NCI-H1092 treated with DMSO at 0.1 percent for 48 hours (cell line): Measurements from ENCODE around the gene CIC.

ENCODE experiments used
- DNase-seq: peaks from one replicate; lab custom pipeline; 2025; lab: John Stamatoyannopoulos, UW

The CIC gene

GRCh38 chr19:42268704-42269477 is at the start of gene CIC:
TSS of gene CIC (plus strand) at chr19:42269252. CDS start at chr19:42271784, 2,532 bp downstream.
- peak; percentile 100 for DNase-seq

GRCh38 chr19:42219812-42220750 is 49.0 kb upstream of the CIC start, which contains the start of gene ZNF526:
TSS of gene ZNF526 (plus strand) at chr19:42220312. CDS start at chr19:42224404, 4,092 bp downstream.
- peak; percentile 95 for DNase-seq

GRCh38 chr19:42220751-42221097 is 48.3 kb upstream of the CIC start:
- DNase-seq, result no peak

GRCh38 chr19:42224940-42225717 is 43.9 kb upstream of the CIC start:
- no peak for DNase-seq

GRCh38 chr19:42225718-42226292 is 43.2 kb upstream of the CIC start:
- DNase-seq, result no peak

- no peak for DNase-seq
Measured at GRCh38 chr19:42226886-42227285, 42.2 kb upstream of the CIC start.

GRCh38 chr19:42228641-42229040 is 40.4 kb upstream of the CIC start:
- no peak for DNase-seq

- no peak for DNase-seq
Measured at GRCh38 chr19:42229301-42229854, 39.7 kb upstream of the CIC start.

- DNase-seq, result no peak
Measured at GRCh38 chr19:42229855-42230351, 39.1 kb upstream of the CIC start.

- DNase-seq, result no peak
Measured at GRCh38 chr19:42230571-42230970, 38.5 kb upstream of the CIC start.

- no peak for DNase-seq
Measured at GRCh38 chr19:42232435-42232834, 36.6 kb upstream of the CIC start.

- DNase-seq, result no peak
Measured at GRCh38 chr19:42233106-42233505, 35.9 kb upstream of the CIC start.

GRCh38 chr19:42233678-42234292 is 35.3 kb upstream of the CIC start:
- DNase-seq, result no peak

- no peak for DNase-seq
Measured at GRCh38 chr19:42234364-42234763, 34.7 kb upstream of the CIC start.

GRCh38 chr19:42235181-42235580 is 33.9 kb upstream of the CIC start:
- DNase-seq, result no peak

GRCh38 chr19:42239544-42240220 is 29.4 kb upstream of the CIC start:
- no peak for DNase-seq

GRCh38 chr19:42241279-42241678 is 27.8 kb upstream of the CIC start:
- DNase-seq, result no peak

GRCh38 chr19:42242069-42242511 is 27.0 kb upstream of the CIC start:
- peak; percentile 3 for DNase-seq

- peak; percentile 100 for DNase-seq
Measured at GRCh38 chr19:42242512-42243409, 26.3 kb upstream of the CIC start, which contains the start of gene GSK3A. TSS of gene GSK3A (minus strand) at chr19:42242602. CDS start at chr19:42242465, 137 bp downstream.
